Measurements from ENCODE around the gene HOXB6.

HOXB6 gene

DNA sequence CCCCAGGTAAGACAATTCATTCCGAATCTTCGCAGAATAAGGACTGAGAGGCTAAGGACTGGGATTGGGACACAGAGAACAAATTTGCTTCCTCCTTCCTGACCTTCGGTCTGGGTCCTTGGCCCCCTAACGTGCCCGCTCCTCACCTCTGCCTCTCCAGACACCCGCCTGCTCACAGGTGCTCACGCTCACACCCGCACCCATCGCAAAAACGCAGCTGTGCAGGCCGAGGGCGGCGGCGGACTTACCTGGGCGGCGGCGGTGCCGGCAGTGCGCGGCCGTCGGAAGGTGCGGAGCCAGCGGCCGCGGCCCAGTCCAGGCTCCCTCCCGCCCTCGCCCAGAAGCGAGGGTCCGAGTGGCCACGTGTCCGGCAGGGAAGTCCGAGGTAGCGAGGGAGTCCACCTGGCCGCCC is 28.5 kb upstream of the HOXB6 start:
- H3K4me3 ChIP-seq (ENCODE audit: low read depth, low read length) = no peak overlapping the region
- DNase-seq (ENCODE audit: low read depth) = no peak
- TF ChIP-seq, protein P1, sequence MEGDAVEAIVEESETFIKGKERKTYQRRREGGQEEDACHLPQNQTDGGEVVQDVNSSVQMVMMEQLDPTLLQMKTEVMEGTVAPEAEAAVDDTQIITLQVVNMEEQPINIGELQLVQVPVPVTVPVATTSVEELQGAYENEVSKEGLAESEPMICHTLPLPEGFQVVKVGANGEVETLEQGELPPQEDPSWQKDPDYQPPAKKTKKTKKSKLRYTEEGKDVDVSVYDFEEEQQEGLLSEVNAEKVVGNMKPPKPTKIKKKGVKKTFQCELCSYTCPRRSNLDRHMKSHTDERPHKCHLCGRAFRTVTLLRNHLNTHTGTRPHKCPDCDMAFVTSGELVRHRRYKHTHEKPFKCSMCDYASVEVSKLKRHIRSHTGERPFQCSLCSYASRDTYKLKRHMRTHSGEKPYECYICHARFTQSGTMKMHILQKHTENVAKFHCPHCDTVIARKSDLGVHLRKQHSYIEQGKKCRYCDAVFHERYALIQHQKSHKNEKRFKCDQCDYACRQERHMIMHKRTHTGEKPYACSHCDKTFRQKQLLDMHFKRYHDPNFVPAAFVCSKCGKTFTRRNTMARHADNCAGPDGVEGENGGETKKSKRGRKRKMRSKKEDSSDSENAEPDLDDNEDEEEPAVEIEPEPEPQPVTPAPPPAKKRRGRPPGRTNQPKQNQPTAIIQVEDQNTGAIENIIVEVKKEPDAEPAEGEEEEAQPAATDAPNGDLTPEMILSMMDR (conservative IDR thresholded peaks at IDR 0.05; ENCODE audit: low read depth, low read length) = no peak

DNA sequence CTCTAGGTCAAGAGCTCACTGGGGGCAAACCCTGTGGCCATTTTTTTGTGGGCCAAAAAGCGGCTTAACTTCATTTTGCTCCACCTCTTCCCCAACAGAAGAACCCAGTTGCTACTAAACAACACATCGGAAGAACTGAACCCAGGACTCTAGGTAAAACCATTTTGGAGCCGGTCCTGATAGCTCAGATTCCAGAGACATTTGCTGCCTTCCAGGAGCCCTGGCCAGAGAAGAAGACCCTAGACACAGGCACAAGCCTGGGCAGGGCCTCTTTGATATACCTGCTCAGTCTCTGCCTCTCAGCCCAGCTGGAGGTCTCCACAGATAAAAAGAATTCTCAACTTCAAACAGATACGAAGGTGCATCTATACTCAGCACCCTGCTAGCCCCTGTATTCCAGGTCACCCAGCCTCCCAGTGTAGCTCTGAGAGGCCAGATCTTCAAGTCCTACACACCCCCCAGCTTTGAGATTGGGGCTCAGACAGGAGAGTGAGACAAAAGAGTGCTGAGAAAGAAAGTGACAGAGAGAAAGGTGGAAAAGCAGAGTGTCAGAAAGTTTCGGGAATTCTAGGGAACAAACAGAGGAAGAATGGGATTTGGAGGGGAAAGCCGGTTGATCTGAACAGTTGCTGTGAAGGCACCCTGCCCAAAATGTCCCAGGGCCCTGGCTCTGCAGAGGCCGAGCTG is 27.9 kb upstream of the HOXB6 start:
- TF ChIP-seq, protein P1 (conservative IDR thresholded peaks at IDR 0.05; ENCODE audit: low read depth, low read length) = no peak
- no peak overlapping the region for H3K4me3 ChIP-seq (ENCODE audit: low read depth, low read length)
- DNase-seq (ENCODE audit: low read depth) = no peak

- no peak for DNase-seq (ENCODE audit: low read depth)
- H3K4me3 ChIP-seq (ENCODE audit: low read depth, low read length) = no peak overlapping the region
- TF ChIP-seq, protein P1 (conservative IDR thresholded peaks at IDR 0.05; ENCODE audit: low read depth, low read length) = no peak
Measured at GRCh38 chr17:48631693-48632578, 27.1 kb upstream of the HOXB6 start.

GRCh38 chr17:48630925-48631692 is 26.3 kb upstream of the HOXB6 start:
- no peak for DNase-seq (ENCODE audit: low read depth)
- H3K4me3 ChIP-seq (ENCODE audit: low read depth, low read length) = no peak overlapping the region
- TF ChIP-seq, protein P1 (conservative IDR thresholded peaks at IDR 0.05; ENCODE audit: low read depth, low read length) = no peak

DNA sequence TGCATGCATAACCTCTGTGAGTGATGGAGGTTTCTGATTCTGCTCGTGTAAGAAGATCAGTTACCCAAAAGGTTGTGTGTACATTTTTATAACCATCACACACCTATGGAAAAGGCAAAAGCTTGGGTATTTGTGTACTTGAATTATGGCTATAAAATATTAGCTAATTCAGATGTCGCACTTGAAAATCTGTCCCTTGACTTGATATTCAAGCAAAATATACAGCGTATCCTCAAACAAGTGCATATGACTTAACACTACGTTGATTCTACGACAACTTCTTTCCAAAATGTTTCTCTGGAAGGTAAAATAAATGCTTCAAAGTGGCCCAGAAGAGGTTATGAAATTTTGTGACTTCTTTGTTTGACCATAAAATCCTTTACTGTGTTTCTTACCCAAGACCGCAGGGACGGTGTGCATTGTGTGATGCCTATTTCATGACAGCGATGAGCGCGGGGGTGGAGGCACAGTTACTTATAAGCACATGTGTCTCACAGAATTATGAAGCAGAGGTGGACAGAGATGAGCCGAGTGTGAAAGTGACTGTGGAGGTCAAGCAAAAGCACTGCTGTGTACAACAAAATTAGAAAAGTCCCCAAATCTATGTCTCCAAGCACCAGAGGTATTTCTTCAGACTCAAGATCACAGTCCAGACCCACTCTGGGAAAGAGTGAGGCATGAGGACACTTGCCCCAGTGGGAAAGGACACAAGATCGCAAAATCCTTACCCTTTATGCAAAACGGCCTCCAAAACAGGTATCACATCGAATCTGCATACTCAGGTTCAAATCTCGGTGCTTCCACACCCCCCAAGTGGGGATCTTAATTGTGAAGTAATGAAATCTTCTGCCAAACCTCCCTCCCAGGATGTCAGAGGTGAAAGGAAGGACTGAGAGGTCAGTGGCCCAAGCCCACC is 25.5 kb upstream of the HOXB6 start:
- H3K4me3 ChIP-seq (ENCODE audit: low read depth, low read length) = no peak overlapping the region
- no peak for DNase-seq (ENCODE audit: low read depth)
- TF ChIP-seq, protein P1 (conservative IDR thresholded peaks at IDR 0.05; ENCODE audit: low read depth, low read length) = no peak

DNA sequence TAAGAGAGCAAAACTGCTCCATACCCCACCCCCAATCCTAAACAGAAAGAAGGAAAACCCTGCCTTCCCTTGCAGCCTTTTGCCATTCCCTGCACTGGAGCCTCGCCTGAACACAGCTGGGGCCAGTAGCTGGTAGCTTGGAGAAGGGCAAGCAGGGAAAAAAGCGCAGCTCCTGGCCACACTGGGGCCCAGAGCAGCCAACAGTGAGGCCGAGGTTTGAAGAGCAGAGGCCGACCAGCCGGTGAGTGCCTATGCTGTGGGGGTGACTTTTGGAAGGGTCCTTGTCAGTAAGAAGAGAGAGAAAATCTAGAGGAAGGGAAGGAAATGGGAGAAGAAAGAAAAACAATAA is 24.6 kb upstream of the HOXB6 start:
- TF ChIP-seq, protein P1 (conservative IDR thresholded peaks at IDR 0.05; ENCODE audit: low read depth, low read length) = no peak
- no peak overlapping the region for H3K4me3 ChIP-seq (ENCODE audit: low read depth, low read length)
- no peak for DNase-seq (ENCODE audit: low read depth)

All from choroid plexus epithelial cell (primary cell).